SW480 (cell line): Measurements from ENCODE around the gene UGGT2.
"Not testable (repeated sequence)": the region's sequence is repeated elsewhere in the genome, so short reads cannot be mapped to it uniquely, and the experiment has no call there.

ENCODE experiments used
- DNase-seq: peaks from one replicate; pipeline ENCODE4 v3.0.0-alpha.2; 2016; ENCODE audit warnings: low spot score

The UGGT2 gene

DNA sequence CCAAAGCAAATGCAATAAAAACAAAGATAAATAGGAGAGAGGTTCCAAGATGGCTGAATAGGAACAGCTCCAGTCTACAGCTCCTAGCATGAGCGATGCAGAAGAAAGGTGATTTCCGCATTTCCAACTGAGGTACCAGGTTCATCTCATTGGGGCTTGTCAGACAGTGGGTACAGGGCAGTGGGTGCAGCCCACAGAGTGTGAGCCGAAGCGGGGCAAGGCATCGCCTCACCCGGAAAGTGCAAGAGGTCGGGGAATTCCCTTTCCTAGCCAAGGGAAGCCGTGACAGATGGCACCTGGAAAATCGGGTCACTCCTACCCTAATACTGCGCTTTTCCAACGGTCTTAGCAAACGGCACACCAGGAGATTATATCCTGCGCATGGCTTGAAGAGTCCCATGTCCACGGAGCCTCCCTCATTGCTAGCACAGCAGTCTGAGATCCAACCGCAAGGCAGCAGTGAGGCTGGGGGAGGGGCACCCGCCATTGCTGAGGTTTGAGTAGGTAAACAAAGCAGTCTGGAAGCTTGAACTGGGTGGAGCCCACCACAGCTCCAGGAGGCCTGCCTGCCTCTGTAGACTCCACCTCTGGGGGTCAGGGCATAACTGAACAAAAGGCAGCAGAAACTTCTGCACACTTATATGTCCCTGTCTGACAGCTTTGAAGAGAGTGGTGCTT lies 6.6 kb downstream of the UGGT2 start:
- not testable (repeated sequence) for DNase-seq

- no peak for DNase-seq
Observed at GRCh38 chr13:96044238-96044637, 9.0 kb downstream of the UGGT2 start.

DNA sequence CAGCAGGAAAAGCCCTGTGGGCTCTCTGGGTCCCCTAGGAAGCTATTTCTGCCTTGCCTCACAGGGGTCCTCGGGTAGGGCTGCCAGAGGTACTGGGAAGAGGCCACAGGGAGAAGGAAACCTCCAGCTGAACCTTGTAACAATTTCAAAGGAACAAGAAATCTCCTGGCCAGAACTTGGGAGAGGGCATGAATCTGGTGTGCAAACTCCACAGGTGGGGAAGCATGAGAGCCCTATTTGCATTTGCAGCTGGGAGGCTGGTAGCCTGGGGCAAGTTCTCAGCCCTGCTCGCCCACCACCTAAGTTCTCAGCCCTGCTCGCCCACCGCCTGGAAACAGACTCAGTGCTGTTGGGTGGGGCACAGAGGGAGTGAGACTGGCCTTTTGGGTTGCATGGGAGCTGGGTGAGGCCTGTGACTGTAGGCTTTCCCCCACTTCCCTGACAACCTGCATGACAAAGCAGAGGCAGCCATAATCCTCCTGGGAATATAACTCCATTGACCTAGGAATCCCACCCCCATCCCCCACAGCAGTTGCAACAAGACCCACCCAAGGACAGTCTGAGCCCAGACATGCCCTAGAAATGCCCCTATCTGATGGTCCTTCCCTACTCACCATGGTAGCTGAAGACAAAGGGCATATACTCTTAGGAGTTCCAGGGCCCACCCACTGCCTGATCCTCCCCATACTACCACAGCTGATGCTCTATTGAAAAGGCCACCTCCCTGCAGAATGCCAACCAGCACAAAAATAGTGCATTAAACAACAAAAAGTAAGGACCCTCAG lies 11.7 kb downstream of the UGGT2 start:
- DNase-seq, result no peak

DNA sequence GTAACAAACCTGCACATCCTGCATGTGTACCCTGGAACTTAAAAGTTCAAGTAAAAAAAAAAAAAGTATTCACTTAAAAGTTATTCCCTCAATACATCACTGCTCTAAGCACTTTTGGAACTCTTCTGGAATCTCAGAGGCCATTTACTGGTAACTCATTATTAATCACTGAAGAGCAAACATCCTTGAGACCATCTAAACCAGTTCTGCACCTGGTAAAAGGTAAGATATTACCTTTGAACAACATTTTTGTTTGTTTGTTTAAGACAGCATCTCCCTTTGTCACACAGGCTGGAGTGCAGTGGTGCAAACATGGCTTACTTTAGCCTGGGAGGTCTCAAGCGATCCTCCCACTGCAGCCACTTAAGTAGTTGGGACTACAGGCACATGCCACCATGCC lies 16.7 kb downstream of the UGGT2 start:
- no peak for DNase-seq

GRCh38 chr13:96034662-96035061 lies 18.5 kb downstream of the UGGT2 start:
- no peak for DNase-seq

- no peak for DNase-seq
Observed at GRCh38 chr13:96033220-96034015, 19.8 kb downstream of the UGGT2 start.

GRCh38 chr13:96032717-96033116 lies 20.5 kb downstream of the UGGT2 start:
- no peak for DNase-seq

DNA sequence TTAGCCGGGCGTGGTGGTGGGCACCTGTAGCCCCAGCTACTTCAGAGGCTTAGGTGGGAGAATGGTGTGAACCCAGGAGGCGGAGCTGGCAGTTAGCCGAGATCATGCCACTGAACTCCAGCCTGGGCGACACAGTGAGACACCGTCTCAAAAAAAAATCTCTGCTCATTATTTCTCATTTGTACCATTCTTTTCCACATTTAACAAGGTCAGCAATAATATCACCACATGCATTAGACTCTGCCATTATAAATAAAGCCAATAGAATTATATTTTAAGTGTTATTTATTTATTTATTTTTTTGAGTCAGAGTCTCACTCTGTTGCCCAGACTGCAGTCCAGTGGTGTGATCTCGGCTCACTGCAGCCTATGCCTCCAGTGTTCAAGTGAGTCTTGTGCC lies 24.2 kb downstream of the UGGT2 start:
- DNase-seq, result no peak

DNA sequence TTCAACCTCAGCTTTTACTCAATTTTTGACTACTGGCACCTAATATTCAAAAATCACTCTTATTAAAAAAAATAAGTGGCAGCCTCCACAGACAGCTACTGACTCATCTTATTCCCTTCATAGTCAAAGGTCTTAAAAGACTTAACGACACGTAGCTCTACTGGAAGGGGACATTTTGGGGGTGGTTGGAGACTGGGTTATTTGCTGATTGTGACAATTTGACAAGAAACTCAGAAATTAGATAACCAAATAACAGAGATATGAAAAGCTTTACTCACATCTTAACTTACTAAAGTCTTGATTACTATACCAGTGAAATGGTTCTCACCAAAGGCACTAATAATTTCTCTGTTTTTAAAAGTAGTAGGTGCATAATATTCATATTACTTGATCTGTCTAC lies 25.7 kb downstream of the UGGT2 start:
- DNase-seq, result no peak

GRCh38 chr13:96025283-96025682 lies 27.9 kb downstream of the UGGT2 start:
- no peak for DNase-seq

DNA sequence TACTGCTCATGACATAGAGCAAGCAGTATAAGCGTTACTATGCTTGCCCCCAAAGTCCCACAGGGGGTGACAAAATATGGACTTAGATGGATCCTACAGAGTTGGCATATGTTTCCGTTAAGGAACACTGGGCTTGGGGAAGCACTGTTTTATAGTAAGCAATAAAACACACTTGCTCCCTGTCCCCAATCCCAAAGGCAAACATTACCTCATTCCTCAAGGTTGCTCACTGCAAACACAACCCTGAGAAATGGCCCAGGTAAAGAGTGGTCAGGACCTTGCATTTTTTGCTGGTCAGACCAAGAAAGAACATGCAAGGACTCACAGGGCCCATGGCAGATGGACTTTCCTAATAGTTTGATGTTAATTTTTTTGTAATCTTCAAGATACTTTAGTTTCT lies 32.3 kb downstream of the UGGT2 start:
- DNase-seq, result no peak

- DNase-seq, result peak; percentile 77
Observed at GRCh38 chr13:96020155-96020575, 33.0 kb downstream of the UGGT2 start.

DNA sequence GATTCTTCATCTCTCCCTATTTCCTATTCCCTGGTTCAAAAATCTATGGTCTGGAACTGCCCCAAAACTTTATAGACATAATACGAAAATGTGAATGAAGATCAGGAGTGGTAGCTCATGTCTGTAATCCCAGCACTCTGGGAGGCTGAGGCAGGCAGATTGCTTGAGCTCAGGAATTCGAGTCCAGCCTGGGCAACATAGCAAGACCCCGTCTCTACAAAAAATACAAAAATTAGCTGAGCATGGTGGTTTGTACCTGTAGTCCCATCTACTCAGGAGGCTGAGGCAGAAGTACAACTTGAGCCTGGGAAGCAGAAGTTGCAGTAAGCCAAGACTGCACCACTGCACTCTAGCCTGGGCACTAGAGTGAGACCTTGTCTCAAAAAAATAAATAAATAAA lies 35.1 kb downstream of the UGGT2 start:
- DNase-seq, result no peak

DNA sequence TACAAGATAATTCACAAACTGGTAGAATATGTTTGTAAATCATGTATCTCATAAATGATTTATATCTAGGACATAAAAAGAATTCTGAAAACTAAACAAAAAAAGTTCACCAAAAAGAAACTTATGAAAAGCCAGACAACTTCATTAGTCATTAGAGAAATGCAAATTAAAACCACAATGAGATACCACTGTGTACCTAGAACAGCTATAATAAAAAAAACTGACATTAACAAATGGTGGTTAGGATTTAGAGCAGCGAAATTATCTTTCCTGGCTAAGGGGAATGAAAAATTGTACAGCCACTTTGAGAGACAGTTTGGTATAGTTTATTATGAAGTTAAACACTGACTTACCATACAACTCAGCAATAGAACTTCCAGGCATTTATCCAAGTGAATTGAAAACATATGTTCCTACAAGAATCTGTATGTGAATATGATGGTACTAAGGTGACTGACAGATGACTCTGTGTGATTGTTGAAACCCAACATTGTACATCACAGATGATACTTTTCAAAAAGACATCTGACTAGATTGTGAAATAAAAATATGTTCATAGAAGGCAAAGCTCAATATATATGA lies 41.8 kb downstream of the UGGT2 start:
- DNase-seq, result no peak

DNA sequence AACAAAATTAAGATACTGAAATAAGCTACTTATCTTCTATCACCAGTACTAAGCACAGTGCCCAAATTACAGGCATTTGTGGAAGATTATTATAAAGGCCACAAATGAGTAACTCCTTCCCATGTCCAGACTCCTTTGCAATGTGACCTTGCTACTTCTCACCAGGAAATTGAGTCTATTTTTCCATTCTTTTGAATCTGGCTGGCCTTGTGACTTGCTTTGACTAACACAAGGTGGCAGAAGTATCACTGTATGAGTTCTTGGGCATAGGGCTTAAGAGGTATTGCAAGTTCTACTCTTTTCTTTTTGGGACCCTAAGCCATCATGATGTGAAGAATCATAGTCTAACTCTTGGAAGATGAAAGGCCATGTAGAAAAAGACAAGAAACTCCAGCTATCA lies 49.9 kb downstream of the UGGT2 start:
- no peak for DNase-seq

GRCh38 chr13:96002322-96003131 lies 50.7 kb downstream of the UGGT2 start:
- DNase-seq, result no peak

DNA sequence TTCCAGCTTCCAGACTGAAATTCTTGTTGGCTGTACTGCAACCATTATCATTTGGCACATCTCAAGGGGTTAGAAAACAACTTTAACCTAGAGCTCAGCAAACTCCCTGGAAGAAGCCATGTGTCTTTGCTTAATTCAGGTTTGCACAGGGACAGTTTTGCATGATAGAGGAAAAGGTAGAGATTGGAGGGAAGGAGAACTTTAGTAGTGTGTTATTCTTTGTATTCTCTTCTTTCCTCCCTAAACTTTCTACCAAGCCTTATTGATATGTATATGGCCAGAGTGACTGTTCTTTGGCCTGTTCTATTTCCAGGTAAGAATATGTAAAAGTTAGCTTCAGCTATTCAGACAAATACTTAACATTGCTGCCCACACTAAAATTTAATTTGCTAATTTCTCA lies 53.1 kb downstream of the UGGT2 start:
- no peak for DNase-seq

GRCh38 chr13:95987841-95988240 lies 65.4 kb downstream of the UGGT2 start:
- DNase-seq, result no peak

DNA sequence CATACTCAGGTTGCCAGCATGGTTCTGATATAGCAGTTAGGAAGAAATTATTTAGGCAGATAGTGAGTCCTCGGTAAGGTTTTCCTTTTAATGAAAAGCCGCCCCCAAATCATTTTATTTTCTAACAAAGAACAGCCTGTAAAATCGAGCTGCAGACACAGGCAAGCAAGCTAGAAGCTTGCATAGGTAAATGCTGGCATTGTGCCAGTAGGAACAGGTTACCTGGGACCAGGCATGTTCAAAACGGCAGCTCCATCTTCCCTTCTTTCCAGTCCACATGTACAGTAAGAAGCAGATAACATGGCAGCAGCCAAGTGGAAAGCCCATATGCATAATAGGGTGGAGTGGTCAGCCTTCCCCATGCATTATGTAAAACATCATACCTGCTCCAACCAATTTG lies 71.1 kb downstream of the UGGT2 start:
- DNase-seq, result no peak

GRCh38 chr13:95972651-95973050 lies 80.5 kb downstream of the UGGT2 start:
- not testable (repeated sequence) for DNase-seq

DNA sequence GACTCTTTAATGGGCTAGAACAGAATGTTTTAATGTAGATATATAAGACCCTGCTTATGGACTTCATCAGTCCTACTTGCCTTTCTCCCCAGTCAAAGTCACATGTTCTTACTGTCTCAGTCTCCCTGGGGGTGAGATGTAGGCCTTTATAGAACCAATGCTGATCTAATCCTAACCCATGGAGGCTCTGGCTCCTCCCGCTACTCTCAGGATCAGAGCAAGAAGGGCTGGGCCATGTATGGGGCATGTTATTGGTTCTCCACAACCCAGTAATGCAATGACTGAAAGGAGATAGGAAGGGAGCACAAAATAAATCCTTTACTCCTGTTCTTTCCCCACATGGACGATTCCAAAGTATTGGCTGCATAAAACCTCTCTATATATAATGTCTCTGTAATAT lies 82.3 kb downstream of the UGGT2 start:
- DNase-seq, result no peak

- DNase-seq, result no peak
Observed at GRCh38 chr13:95968906-95969305, 84.3 kb downstream of the UGGT2 start.
